Skeletal muscle tissue (tissue), 4 donors: ENCODE data around the gene IQCF5. TPM values are rescaled to one million over a fixed set of nuclear protein-coding genes. Genes with fewer than 3 reads are reported as not detected.
"Not testable (repeated sequence)": the region's sequence is repeated elsewhere in the genome, so short reads cannot be mapped to it uniquely, and the experiment has no call there.

Experiments
- H3K27ac ChIP-seq: one replicate; pipeline ENCODE4 v1.7.0; 2013; ENCODE audit warnings: mild to moderate bottlenecking, low read depth, low read length, inconsistent platforms
- H3K27me3 ChIP-seq, 3 donors: one replicate each; pipeline ENCODE4 v1.7.0; 2013; ENCODE audit warnings: low read length in 3 of 3; ENCODE audit not compliant: control insufficient read depth in 3 of 3, insufficient read depth in 3 of 3
- H3K36me3 ChIP-seq, 3 donors: one replicate each; pipeline ENCODE4 v1.7.0; 2013; ENCODE audit warnings: low read length in 3 of 3; ENCODE audit not compliant: control insufficient read depth in 3 of 3, insufficient read depth in 3 of 3
- H3K4me1 ChIP-seq, 3 donors: one replicate each; pipeline ENCODE4 v1.7.0; 2013; ENCODE audit warnings: low read length in 3 of 3, mild to moderate bottlenecking in 3 of 3; ENCODE audit not compliant: control insufficient read depth in 3 of 3, insufficient read depth in 3 of 3
- H3K4me3 ChIP-seq, 3 donors: one replicate each; pipeline ENCODE4 v1.7.0; 2013; ENCODE audit warnings: low read length in 3 of 3
- H3K9ac ChIP-seq, 3 donors: one replicate each; pipeline ENCODE4 v1.7.0; 2013; ENCODE audit warnings: low read length in 3 of 3, mild to moderate bottlenecking in 3 of 3, moderate library complexity in 2 of 3, low read depth in 1 of 3
- H3K9me3 ChIP-seq, 3 donors: one replicate each; pipeline ENCODE4 v1.7.0; 2013; ENCODE audit warnings: low read length in 3 of 3; ENCODE audit not compliant: control insufficient read depth in 3 of 3
- total RNA-seq: library from RNA; depleted of rRNA; stranded (reverse); fragments of >200 nt; gene quantifications from one replicate; pipeline ENCODE4 v1.2.3, GENCODE V29; 2014
- donor health status: Osteomylitis.

IQCF5 gene
- total RNA-seq = not detected

DNA sequence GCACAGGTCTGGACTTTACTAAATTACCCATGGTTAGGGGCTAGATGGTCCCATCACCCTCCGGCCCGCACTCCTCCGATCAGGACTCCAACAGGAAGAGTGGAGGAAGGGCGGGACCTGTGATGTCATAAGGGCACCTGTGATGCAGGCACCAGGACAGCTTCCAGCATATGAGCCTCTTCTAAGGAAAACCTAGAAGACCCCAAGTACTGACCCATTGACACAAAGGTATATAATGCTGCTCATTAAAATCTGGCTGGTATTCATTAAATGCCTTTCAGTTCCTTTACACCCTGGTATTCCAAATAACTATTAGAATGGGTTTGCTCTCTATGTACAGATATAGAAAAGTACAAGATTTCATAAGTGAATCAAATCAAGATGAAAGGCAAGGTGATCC, at the start of gene IQCF5:
Gene IQCF5, minus strand, starts transcription at position 101 of the 400 bp plus-strand sequence. Its CDS starts 70 bp downstream, at position 31.
- H3K4me3 ChIP-seq = no peak within 1 kb of the TSS
- peaks cover 0 to 10% (median 3%) of the 10 kb centered on the region in 3 donors for H3K27me3 ChIP-seq
- H3K36me3 ChIP-seq = no peaks in the 10 kb centered on the region
- no peak within 1 kb of the TSS for H3K27ac ChIP-seq
- no peak within 1 kb of the TSS for H3K9ac ChIP-seq
- H3K4me1 ChIP-seq = no peaks in the 10 kb centered on the region
- no peaks in the 10 kb centered on the region for H3K9me3 ChIP-seq

DNA sequence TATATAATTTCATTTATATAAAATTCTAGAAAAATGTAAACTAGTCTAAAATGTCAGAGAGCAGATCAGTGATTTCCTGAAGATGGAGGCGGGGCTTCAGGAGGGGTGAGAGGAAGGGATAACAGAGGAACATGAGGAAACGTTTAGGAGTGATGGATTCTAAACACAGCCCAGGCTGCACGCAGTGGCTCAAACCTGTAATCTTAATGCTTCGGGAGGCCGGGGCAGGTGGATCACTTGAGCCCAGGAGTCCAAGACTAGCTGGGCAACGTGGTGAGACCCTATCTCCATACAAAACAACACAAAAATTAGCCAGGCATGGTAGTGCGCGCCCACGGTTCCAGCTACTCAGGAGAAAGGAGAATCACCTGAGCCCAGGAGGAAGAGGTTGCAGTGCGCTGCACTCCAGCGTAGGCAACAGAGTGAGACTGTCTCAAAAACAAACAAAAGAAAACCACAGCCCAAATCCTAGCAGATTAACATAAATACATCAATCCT, 45.7 kb upstream of the IQCF5 start:
- Histone ChIP-seq H3K27me3 (no peaks in the 10 kb centered on the region), H3K9me3 (no peaks in the 10 kb centered on the region), H3K27ac (no peak overlapping the region), H3K4me1 (peaks cover 0 to under 1% (median 0%) of the 10 kb centered on the region in 3 donors), H3K9ac (no peak overlapping the region), H3K36me3 (no peaks in the 10 kb centered on the region), H3K4me3 (no peak overlapping the region)

DNA sequence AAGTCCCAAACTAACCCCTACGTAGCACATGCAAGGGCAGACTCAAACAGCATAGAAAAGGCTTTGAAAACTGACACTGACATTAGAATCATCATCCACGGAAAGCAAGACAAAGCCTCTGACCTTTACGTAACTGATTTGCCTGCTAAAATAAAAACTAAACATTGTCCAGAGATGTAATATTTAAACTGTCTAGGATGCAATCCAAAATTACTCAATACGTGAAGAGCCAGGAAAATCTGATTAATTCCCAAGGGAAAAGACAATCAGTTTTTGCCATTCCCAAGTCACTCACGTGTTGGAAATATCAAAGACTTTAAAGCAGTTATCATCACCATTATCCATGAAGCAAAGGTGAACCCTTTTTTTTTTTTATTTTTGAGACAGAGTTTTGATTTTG, 41.0 kb upstream of the IQCF5 start:
- no peak overlapping the region for H3K9ac ChIP-seq
- H3K27me3 ChIP-seq = no peaks in the 10 kb centered on the region
- no peaks in the 10 kb centered on the region for H3K9me3 ChIP-seq
- no peak overlapping the region for H3K27ac ChIP-seq
- H3K4me1 ChIP-seq = no peaks in the 10 kb centered on the region
- no peaks in the 10 kb centered on the region for H3K36me3 ChIP-seq
- H3K4me3 ChIP-seq = no peak overlapping the region

DNA sequence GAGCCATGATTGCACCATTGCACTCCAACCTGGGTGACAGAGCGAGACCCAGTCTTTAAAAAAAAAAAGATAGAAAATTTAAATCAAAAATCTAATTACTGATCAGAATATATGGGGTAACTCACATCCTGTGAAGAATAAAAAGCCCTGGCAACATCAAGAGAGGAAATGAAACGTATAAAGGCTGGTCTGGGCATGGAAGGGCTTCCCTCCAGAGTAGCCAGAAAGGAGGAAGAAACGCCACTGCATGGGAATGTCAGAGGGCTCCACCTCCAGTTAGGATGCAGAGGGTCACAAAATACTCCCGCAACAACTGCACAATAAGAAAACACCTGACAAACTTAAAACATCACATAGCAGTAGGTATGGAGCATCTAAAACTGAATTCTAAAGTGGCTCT, 32.6 kb upstream of the IQCF5 start:
- H3K27me3 ChIP-seq = peaks cover 0 to 2% (median 0%) of the 10 kb centered on the region in 3 donors
- H3K4me3 ChIP-seq = no peak overlapping the region
- H3K27ac ChIP-seq = no peak overlapping the region
- no peaks in the 10 kb centered on the region for H3K9me3 ChIP-seq
- no peak overlapping the region for H3K9ac ChIP-seq
- no peaks in the 10 kb centered on the region for H3K4me1 ChIP-seq
- H3K36me3 ChIP-seq = no peaks in the 10 kb centered on the region

DNA sequence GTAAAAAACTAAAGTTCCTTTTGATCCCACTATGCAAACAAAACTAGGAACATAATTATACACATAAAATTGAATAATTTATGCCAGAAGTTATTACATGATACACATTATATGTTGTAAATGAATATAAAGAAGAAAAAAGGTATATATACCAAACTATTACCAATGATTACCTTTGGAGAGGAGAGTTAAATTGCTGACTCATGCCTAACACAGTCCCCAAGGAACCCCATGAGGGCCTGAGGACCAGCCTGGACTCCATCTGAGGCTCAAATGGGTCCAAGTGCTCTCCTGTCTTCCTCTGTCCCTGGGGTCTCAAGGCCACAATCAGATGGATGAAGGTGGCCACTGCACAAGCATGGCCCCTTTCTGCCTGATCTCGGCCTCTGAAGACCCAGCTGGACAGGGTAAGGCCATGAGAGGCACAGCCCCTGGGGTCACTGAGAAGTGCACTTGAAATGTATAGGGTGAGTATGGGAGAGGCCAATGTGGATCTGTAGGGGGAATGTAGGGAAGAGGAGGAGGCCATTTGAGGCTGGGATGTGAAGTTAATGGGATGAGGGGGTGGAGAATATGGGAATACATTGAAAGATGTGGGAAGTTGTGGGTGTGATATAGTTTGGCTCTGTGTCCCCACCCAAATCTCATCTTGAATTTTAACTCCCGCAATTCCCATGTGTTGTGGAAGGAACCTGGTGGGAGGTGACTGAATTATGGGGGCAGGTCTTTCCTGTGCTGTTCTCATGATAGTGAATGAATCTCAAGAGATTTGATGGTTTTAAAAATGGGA, 28.8 kb upstream of the IQCF5 start:
- no peaks in the 10 kb centered on the region for H3K36me3 ChIP-seq
- H3K4me1 ChIP-seq = no peaks in the 10 kb centered on the region
- H3K9ac ChIP-seq = no peak overlapping the region
- no peak overlapping the region for H3K4me3 ChIP-seq
- H3K27ac ChIP-seq = no peak overlapping the region
- no peaks in the 10 kb centered on the region for H3K9me3 ChIP-seq
- peaks cover 0 to 4% (median 0%) of the 10 kb centered on the region in 3 donors for H3K27me3 ChIP-seq

DNA sequence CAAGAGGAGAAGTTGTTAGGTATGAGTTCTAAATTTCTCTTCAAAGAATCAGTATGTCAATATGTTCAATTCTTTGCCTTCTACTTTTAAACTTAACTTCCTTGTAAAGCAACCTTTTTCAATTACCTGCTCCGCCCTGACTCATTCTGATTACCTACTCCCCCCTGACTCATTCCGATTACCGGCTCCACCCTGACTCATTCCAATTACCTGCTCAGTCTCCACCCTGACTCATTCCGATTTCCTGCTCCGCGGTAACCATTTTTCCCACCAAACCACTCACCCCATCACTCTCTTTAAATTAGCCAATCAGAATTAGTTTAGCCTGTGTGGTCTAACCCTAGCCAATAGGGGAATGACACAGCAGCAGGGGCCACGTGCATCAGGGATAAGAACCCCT, 27.0 kb upstream of the IQCF5 start:
- not testable (repeated sequence) for H3K27me3 ChIP-seq, H3K36me3 ChIP-seq, H3K9ac ChIP-seq, H3K27ac ChIP-seq, H3K4me3 ChIP-seq, H3K9me3 ChIP-seq, H3K4me1 ChIP-seq

DNA sequence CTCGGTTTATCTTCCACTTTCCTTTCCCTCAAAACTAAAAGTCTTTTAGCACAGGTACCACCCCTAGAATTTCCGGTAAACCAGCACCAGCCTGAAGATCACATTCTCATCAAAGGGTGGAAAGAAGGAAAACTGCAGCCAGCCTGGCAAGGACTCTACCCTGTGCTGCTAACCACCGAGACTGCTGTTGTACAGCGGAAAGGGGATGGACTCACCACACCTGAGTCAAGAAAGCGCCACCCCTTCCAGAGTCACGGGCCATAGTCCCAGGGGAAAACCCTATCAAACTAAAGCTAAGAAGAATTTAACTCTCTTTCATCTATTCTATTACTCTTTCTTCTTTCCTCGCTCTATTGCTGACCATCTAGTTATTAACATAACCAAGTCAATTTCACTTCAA, 24.6 kb upstream of the IQCF5 start:
- not testable (repeated sequence) for H3K4me1 ChIP-seq, H3K27ac ChIP-seq, H3K9me3 ChIP-seq, H3K9ac ChIP-seq, H3K4me3 ChIP-seq, H3K36me3 ChIP-seq, H3K27me3 ChIP-seq

DNA sequence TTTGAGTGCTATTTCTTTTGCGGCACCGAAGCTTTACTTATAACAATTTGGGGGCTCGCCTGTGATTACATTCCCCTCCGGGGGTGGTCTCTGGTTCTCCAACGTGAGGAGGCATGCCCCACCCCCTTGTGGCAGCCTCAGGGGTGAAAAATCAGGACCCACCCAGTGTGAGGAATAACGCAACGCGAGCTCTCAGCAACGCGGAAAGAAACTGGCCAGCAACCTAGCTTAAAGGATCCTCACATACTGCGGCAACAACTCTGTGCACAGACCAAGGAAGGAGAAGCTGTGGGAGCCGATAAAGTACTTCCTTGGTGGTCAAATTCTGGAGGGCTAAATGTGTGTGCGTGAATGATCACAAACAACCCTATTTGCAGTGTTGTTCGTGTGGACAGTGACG, 22.0 kb upstream of the IQCF5 start:
- H3K9me3 ChIP-seq = no peaks in the 10 kb centered on the region
- no peak overlapping the region for H3K27ac ChIP-seq
- no peaks in the 10 kb centered on the region for H3K4me1 ChIP-seq
- no peak overlapping the region for H3K4me3 ChIP-seq
- H3K27me3 ChIP-seq = peaks cover 4 to 12% (median 12%) of the 10 kb centered on the region in 3 donors
- H3K9ac ChIP-seq = no peak overlapping the region
- no peaks in the 10 kb centered on the region for H3K36me3 ChIP-seq

DNA sequence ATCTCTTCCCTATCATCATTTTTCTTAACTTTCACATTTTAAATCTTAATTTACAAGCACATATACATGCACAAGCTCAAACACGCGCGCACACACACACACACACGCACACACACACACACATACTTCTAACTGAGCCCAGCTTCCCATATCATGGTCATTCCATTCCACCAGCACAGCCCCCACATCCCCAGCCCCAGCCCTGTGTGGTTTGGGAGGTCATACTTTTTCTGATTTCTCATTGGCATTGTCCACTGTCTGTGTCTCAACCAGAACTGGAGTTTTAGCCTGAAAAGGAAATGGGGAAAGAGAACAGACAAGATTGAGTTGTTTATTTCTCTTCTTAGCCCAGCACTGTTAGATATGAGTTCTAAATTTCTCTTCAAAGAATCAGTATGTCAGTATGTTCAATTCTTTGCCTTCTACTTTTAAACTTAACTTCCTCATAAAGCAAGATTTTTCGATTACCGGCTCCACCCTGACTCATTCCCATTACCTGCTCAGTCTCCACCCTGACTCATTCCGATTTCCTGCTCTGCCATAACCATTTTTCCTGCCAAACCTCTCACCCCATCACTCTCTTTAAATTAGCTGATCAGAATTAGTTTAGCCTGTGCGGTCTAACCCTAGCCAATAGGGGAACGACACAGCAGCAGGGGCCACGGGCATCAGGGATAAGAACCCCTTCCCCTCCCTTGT, 21.4 kb upstream of the IQCF5 start:
- no peaks in the 10 kb centered on the region for H3K36me3 ChIP-seq
- H3K4me3 ChIP-seq = no peak overlapping the region
- H3K9ac ChIP-seq = no peak overlapping the region
- no peak overlapping the region for H3K27ac ChIP-seq
- H3K27me3 ChIP-seq = peaks cover 4 to 12% (median 12%) of the 10 kb centered on the region in 3 donors
- H3K9me3 ChIP-seq = no peaks in the 10 kb centered on the region
- no peaks in the 10 kb centered on the region for H3K4me1 ChIP-seq

DNA sequence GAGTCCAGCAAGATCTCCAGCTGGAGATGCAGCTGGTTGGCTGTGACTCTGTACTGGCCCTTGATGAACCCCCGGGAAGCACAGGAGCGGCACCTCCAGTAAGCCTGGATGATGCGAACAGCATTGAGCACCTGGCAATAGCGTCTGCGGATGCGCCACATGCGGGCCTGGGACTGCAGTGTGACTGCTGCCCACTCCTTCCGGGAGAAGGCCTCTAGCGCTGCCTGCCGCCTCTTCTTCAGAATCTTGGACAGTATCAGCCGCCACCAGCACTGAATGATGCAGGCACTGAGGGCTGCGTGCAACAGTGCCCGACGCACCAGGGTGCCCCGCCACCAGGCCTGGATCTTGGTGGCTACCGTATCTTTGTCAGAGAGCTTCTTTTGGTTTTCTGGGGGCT, 19.5 kb upstream of the IQCF5 start:
- H3K4me1 ChIP-seq = no peaks in the 10 kb centered on the region
- no peaks in the 10 kb centered on the region for H3K9me3 ChIP-seq
- no peak overlapping the region for H3K27ac ChIP-seq
- peaks cover 4 to 14% (median 12%) of the 10 kb centered on the region in 3 donors for H3K27me3 ChIP-seq
- H3K9ac ChIP-seq = no peak overlapping the region
- H3K36me3 ChIP-seq = no peaks in the 10 kb centered on the region
- no peak overlapping the region for H3K4me3 ChIP-seq
